NCI-H2029 treated with DMSO at 0.1 percent for 48 hours (cell line): ENCODE measurements around the gene ALDH1A1.

Experiments
- DNase-seq: peaks from one replicate; lab custom pipeline; 2025; lab: John Stamatoyannopoulos, UW

ALDH1A1 gene

DNA sequence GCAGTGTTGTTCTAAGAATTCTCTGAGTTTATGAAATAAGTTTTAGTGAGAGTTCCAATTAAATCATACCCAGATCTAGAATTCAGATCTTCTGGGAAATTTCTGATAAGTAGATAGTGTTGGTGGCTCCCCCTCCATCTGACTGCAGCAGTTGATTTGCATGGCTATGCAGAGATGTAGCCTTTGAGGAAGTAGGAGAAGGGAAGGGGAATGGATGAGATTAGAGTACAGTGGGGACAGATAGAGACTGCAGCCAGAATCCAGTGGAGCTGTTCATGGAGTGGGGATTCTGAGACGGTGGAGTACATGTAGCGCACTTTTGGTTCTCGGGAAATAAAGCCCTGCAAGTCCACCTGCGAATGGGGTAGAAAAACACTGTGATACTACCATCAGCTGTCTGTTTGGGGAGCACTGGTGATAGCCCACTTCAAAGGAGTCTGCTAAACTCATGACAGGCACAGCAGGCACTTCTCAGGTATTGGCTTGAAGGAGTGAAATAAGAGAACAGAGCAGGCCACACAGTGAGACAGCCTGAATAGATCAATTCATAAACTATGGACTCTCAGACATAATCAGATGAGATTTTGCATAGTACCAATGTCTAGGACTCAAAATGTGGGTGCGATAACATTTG, 96.8 kb downstream of the ALDH1A1 start:
- DNase-seq: no peak

GRCh38 chr9:72855321-72855720, 97.5 kb downstream of the ALDH1A1 start:
- DNase-seq: no peak
